ENCODE results near the gene AKAIN1.

Gene AKAIN1

DNA sequence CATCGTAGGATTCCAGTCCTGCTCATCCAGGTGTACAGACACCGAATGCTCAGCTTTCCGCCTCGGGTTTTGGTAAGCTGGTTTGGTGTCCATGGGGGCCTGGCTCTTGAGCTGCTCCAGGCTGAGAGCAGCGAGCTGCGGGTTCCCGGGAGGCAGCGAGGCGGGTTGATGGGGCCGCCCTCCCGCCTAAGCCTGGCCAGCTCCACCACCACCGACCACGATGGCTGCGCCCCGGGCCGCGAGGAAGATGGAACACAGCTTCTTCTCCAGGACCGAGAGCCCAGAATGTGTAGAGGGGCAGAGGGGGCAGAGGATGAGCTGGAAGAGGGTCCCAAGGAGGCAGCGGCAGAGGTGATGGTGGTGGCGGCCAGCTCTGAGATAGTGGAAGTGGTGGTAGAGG, 64.1 kb downstream of the AKAIN1 start:
- TF ChIP-seq, protein P1, sequence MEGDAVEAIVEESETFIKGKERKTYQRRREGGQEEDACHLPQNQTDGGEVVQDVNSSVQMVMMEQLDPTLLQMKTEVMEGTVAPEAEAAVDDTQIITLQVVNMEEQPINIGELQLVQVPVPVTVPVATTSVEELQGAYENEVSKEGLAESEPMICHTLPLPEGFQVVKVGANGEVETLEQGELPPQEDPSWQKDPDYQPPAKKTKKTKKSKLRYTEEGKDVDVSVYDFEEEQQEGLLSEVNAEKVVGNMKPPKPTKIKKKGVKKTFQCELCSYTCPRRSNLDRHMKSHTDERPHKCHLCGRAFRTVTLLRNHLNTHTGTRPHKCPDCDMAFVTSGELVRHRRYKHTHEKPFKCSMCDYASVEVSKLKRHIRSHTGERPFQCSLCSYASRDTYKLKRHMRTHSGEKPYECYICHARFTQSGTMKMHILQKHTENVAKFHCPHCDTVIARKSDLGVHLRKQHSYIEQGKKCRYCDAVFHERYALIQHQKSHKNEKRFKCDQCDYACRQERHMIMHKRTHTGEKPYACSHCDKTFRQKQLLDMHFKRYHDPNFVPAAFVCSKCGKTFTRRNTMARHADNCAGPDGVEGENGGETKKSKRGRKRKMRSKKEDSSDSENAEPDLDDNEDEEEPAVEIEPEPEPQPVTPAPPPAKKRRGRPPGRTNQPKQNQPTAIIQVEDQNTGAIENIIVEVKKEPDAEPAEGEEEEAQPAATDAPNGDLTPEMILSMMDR (IDR thresholded peaks at IDR 0.05; ENCODE audit: insufficient read depth, low read length) = no peak
- TF ChIP-seq, protein P2, sequence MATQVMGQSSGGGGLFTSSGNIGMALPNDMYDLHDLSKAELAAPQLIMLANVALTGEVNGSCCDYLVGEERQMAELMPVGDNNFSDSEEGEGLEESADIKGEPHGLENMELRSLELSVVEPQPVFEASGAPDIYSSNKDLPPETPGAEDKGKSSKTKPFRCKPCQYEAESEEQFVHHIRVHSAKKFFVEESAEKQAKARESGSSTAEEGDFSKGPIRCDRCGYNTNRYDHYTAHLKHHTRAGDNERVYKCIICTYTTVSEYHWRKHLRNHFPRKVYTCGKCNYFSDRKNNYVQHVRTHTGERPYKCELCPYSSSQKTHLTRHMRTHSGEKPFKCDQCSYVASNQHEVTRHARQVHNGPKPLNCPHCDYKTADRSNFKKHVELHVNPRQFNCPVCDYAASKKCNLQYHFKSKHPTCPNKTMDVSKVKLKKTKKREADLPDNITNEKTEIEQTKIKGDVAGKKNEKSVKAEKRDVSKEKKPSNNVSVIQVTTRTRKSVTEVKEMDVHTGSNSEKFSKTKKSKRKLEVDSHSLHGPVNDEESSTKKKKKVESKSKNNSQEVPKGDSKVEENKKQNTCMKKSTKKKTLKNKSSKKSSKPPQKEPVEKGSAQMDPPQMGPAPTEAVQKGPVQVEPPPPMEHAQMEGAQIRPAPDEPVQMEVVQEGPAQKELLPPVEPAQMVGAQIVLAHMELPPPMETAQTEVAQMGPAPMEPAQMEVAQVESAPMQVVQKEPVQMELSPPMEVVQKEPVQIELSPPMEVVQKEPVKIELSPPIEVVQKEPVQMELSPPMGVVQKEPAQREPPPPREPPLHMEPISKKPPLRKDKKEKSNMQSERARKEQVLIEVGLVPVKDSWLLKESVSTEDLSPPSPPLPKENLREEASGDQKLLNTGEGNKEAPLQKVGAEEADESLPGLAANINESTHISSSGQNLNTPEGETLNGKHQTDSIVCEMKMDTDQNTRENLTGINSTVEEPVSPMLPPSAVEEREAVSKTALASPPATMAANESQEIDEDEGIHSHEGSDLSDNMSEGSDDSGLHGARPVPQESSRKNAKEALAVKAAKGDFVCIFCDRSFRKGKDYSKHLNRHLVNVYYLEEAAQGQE (IDR thresholded peaks at IDR 0.05; ENCODE audit: insufficient replicate concordance, low read depth) = no peak
- TF ChIP-seq POLR2AphosphoS5 (IDR thresholded peaks at IDR 0.05; ENCODE audit: low read depth) (no peak), GABPA (IDR thresholded peaks at IDR 0.05; ENCODE audit: low read depth) (no peak), SPI1 (IDR thresholded peaks at IDR 0.05; ENCODE audit: borderline replicate concordance, low read depth) (no peak)
- Histone ChIP-seq H3K4me3 (replicated peaks; ENCODE audit: insufficient read depth, low read length) (no peak overlapping the region), H3K27ac (replicated peaks) (no peak overlapping the region), H3K27me3 (ENCODE audit: insufficient read depth, poor library complexity, severe bottlenecking) (peaks cover 2% of the 10 kb centered on the region)
- no peak for DNase-seq (ENCODE audit: low read depth in 1 of 2, low spot score in 1 of 2)

DNA sequence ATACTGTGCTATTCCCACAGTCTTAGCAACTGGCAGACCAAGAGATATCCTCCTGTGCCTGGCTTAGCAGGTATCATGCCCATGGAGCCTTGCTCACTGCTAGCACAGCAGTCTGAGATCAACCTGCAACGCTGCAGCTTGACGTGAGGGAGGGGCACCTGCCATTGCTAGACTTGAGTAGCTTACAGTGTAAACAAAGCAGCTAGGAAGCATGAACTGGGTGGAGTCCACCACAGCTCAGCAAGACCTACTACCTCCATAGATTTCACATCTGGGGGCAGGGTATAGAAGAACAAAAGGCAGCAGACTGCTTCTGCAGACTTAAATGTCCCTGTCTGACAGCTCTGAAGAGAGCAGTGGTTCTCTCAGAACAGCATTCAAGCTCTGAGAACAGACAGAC, 74.8 kb downstream of the AKAIN1 start:
- Histone ChIP-seq H3K27ac (replicated peaks) (no peak overlapping the region), H3K4me3 (replicated peaks; ENCODE audit: insufficient read depth, low read length) (no peak overlapping the region), H3K27me3 (ENCODE audit: insufficient read depth, poor library complexity, severe bottlenecking) (peaks cover 4% of the 10 kb centered on the region)
- no peak for DNase-seq (ENCODE audit: low read depth in 1 of 2, low spot score in 1 of 2)
- TF ChIP-seq, protein P1 (IDR thresholded peaks at IDR 0.05; ENCODE audit: insufficient read depth, low read length) = no peak
- no peak for TF ChIP-seq GABPA (IDR thresholded peaks at IDR 0.05; ENCODE audit: low read depth)
- no peak for TF ChIP-seq SPI1 (IDR thresholded peaks at IDR 0.05; ENCODE audit: borderline replicate concordance, low read depth)
- TF ChIP-seq, protein P2 (IDR thresholded peaks at IDR 0.05; ENCODE audit: insufficient replicate concordance, low read depth) = no peak
- no peak for TF ChIP-seq POLR2AphosphoS5 (IDR thresholded peaks at IDR 0.05; ENCODE audit: low read depth)

DNA sequence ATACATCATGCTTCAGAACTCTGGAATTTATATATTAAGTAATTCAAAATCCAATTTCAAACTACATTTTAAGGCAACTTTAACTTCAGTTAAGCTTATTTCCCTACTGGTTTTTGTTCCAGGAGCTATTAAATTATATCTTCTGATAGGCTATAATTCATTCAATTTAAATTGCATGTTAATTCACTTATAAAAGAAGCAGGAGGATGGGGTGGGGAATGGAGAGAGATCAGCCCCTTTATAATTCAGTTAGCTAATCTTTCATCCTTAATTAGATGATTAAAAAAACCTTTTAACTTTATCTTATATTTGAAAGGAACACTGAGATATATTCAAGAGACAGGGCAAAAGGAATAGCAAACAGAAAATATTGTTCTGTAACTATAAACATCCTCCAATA, 86.8 kb downstream of the AKAIN1 start:
- Histone ChIP-seq H3K4me3 (replicated peaks; ENCODE audit: insufficient read depth, low read length) (no peak overlapping the region), H3K27me3 (ENCODE audit: insufficient read depth, poor library complexity, severe bottlenecking) (no peaks in the 10 kb centered on the region), H3K27ac (replicated peaks) (no peak overlapping the region)
- no peak for TF ChIP-seq SPI1 (IDR thresholded peaks at IDR 0.05; ENCODE audit: borderline replicate concordance, low read depth)
- TF ChIP-seq GABPA (IDR thresholded peaks at IDR 0.05; ENCODE audit: low read depth) = no peak
- TF ChIP-seq, protein P1 (IDR thresholded peaks at IDR 0.05; ENCODE audit: insufficient read depth, low read length) = no peak
- no peak for TF ChIP-seq POLR2AphosphoS5 (IDR thresholded peaks at IDR 0.05; ENCODE audit: low read depth)
- DNase-seq (ENCODE audit: low read depth in 1 of 2, low spot score in 1 of 2) = no peak

DNA sequence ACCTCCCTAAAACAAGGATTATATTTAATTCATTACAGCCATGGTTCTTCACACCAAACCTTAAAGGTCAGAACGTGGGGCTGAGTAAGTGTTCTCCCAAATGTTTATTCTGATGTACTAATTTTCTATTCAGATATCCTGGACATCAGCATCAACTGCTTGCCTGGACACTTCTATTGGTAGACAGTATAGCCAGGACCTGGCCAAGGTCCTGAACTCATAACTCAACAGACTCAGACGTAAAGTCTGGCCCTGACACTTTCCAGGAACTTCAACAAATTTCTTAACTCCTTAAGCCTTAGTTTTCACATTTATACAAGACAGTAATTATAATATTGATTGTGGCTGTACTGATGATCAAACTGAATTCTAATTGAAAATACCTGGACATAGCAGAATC, 89.1 kb downstream of the AKAIN1 start:
- Histone ChIP-seq H3K4me3 (replicated peaks; ENCODE audit: insufficient read depth, low read length) (no peak overlapping the region), H3K27me3 (ENCODE audit: insufficient read depth, poor library complexity, severe bottlenecking) (no peaks in the 10 kb centered on the region), H3K27ac (replicated peaks) (no peak overlapping the region)
- TF ChIP-seq, protein P1 (IDR thresholded peaks at IDR 0.05; ENCODE audit: insufficient read depth, low read length) = no peak
- TF ChIP-seq, protein P2 (IDR thresholded peaks at IDR 0.05; ENCODE audit: insufficient replicate concordance, low read depth) = peak; percentile 92
- no peak for TF ChIP-seq GABPA (IDR thresholded peaks at IDR 0.05; ENCODE audit: low read depth)
- TF ChIP-seq SPI1 (IDR thresholded peaks at IDR 0.05; ENCODE audit: borderline replicate concordance, low read depth) = no peak
- no peak for TF ChIP-seq POLR2AphosphoS5 (IDR thresholded peaks at IDR 0.05; ENCODE audit: low read depth)
- no peak for DNase-seq (ENCODE audit: low read depth in 1 of 2, low spot score in 1 of 2)

Measured in HL-60 (cell line).